ENCODE measurements around the gene GALNT14.

- TF ChIP-seq CTCF (IDR thresholded peaks at IDR 0.05) (no peak), EZH2 (IDR thresholded peaks at IDR 0.05; ENCODE audit: borderline replicate concordance, insufficient read depth, low read depth, low read length, poor library complexity, severe bottlenecking) (no peak)
Observed at GRCh38 chr2:30867385-30867784, 270.9 kb downstream of the GALNT14 start.

Measured in B cell (primary cell).